H9 (cell line): Measurements from ENCODE around the gene TUBB1. TPM values are rescaled to one million over a fixed set of nuclear protein-coding genes. Genes with fewer than 3 reads are reported as not detected.

Source experiments
- DNase-seq: peaks from one replicate; pipeline ENCODE4 v3.0.0-alpha.2; 2017
- H2AFZ ChIP-seq: one replicate; pipeline ENCODE4 v1.6.1; 2013; ENCODE audit warnings: mild to moderate bottlenecking, low read length, control low read depth, moderate library complexity
- H2AK5ac ChIP-seq: 2 replicates; pipeline ENCODE4 v1.6.1; 2013; ENCODE audit warnings: low read length, control low read depth, mixed read lengths; ENCODE audit not compliant: insufficient read length
- H2BK120ac ChIP-seq: one replicate; pipeline ENCODE4 v1.6.1; 2013; ENCODE audit warnings: low read depth, mild to moderate bottlenecking, low read length, control low read depth, inconsistent platforms; ENCODE audit not compliant: poor library complexity, severe bottlenecking
- H2BK12ac ChIP-seq: 2 replicates; pipeline ENCODE4 v1.6.1; 2013; ENCODE audit warnings: low read length, control low read depth, mixed read lengths, low read depth; ENCODE audit not compliant: insufficient read length
- H2BK15ac ChIP-seq: 2 replicates; pipeline ENCODE4 v1.6.1; 2013; ENCODE audit warnings: low read depth, low read length, control low read depth
- H2BK20ac ChIP-seq: one replicate; pipeline ENCODE4 v1.6.1; 2013; ENCODE audit warnings: low read depth, mild to moderate bottlenecking, low read length, control low read depth, inconsistent platforms; ENCODE audit not compliant: poor library complexity, severe bottlenecking
- H2BK5ac ChIP-seq: 2 replicates; pipeline ENCODE4 v1.6.1; 2013; ENCODE audit warnings: low read length, control low read depth, mixed read lengths; ENCODE audit not compliant: insufficient read length
- H3K14ac ChIP-seq: 2 replicates; pipeline ENCODE4 v1.6.1; 2013; ENCODE audit warnings: low read length, control low read depth; ENCODE audit not compliant: insufficient read depth
- H3K18ac ChIP-seq: 2 replicates; pipeline ENCODE4 v1.6.1; 2013; ENCODE audit warnings: low read depth, mild to moderate bottlenecking, mixed read lengths, low read length, control low read depth; ENCODE audit not compliant: insufficient read length
- H3K23ac ChIP-seq: 2 replicates; pipeline ENCODE4 v1.6.1; 2013; ENCODE audit warnings: low read length, control low read depth, mixed read lengths, low read depth; ENCODE audit not compliant: insufficient read length
- H3K23me2 ChIP-seq: 2 replicates; pipeline ENCODE4 v1.6.1; 2013; ENCODE audit warnings: low read depth, mild to moderate bottlenecking, mixed read lengths, low read length, control low read depth; ENCODE audit not compliant: insufficient read length, poor library complexity, severe bottlenecking
- H3K27ac ChIP-seq: 2 replicates; pipeline ENCODE4 v1.5.1; 2013; ENCODE audit warnings: low read length, control low read depth, mixed read lengths, low read depth; ENCODE audit not compliant: insufficient read length
- H3K27me3 ChIP-seq: 2 replicates; pipeline ENCODE4 v1.6.1; 2013; ENCODE audit warnings: low read length, control low read depth, inconsistent platforms; ENCODE audit not compliant: insufficient read depth
- H3K4ac ChIP-seq: 2 replicates; pipeline ENCODE4 v1.6.1; 2013; ENCODE audit warnings: low read depth, mild to moderate bottlenecking, control low read depth, inconsistent platforms, low read length, moderate library complexity
- H3K4me1 ChIP-seq: 2 replicates; pipeline ENCODE4 v1.6.1; 2013; ENCODE audit warnings: low read length, control low read depth, inconsistent platforms; ENCODE audit not compliant: insufficient read depth
- H3K4me2 ChIP-seq: 2 replicates; pipeline ENCODE4 v1.6.1; 2013; ENCODE audit warnings: low read length, control low read depth, mixed read lengths; ENCODE audit not compliant: insufficient read length, insufficient read depth
- H3K56ac ChIP-seq: 2 replicates; pipeline ENCODE4 v1.6.1; 2013; ENCODE audit warnings: low read depth, mild to moderate bottlenecking, mixed read lengths, low read length, control low read depth; ENCODE audit not compliant: insufficient read length
- H3K79me1 ChIP-seq: 2 replicates; pipeline ENCODE4 v1.6.1; 2013; ENCODE audit warnings: low read depth, mild to moderate bottlenecking, moderate library complexity, low read length, control low read depth, inconsistent platforms; ENCODE audit not compliant: insufficient read depth, poor library complexity, severe bottlenecking
- H3K79me2 ChIP-seq: 2 replicates; pipeline ENCODE4 v1.6.1; 2013; ENCODE audit warnings: low read length, control low read depth, inconsistent platforms; ENCODE audit not compliant: insufficient read depth
- H3K9ac ChIP-seq: 2 replicates; pipeline ENCODE4 v1.6.1; 2013; ENCODE audit warnings: low read length, control low read depth, mixed read lengths; ENCODE audit not compliant: insufficient read length; ENCODE audit errors: extremely low read depth
- H3K9me3 ChIP-seq: one replicate; pipeline ENCODE4 v1.6.1; 2013; ENCODE audit warnings: low read depth, low read length, inconsistent platforms; ENCODE audit not compliant: control insufficient read depth
- H3T11ph ChIP-seq: one replicate; pipeline ENCODE4 v1.6.1; 2013; ENCODE audit warnings: mild to moderate bottlenecking, low read length, control low read depth, inconsistent platforms
- H4K20me1 ChIP-seq: one replicate; pipeline ENCODE4 v1.6.1; 2013; ENCODE audit not compliant: control insufficient read depth, insufficient read length, insufficient read depth
- H4K5ac ChIP-seq: 2 replicates; pipeline ENCODE4 v1.6.1; 2013; ENCODE audit warnings: low read depth, mild to moderate bottlenecking, mixed read lengths, low read length, control low read depth; ENCODE audit not compliant: insufficient read length
- H4K8ac ChIP-seq: replicated peaks from 2 replicates; pipeline ENCODE4 v1.6.1; 2013; ENCODE audit warnings: low read length, control low read depth, mixed read lengths, low read depth; ENCODE audit not compliant: insufficient read length
- H4K91ac ChIP-seq: 2 replicates; pipeline ENCODE4 v1.6.1; 2013; ENCODE audit warnings: low read depth, mild to moderate bottlenecking, moderate library complexity, mixed read lengths, low read length, control low read depth; ENCODE audit not compliant: insufficient read length
- H3K27ac Mint-ChIP-seq, 3 experiments: 2 replicates in 2 of 3; 3 replicates in 1 of 3; pipeline ENCODE4 v1.8.0; 2020 to 2021; ENCODE audit warnings: mixed read lengths in 3 of 3, mild to moderate bottlenecking in 1 of 3, moderate library complexity in 1 of 3
- H3K27me3 Mint-ChIP-seq: 2 replicates; pipeline ENCODE4 v1.8.0; 2021; ENCODE audit warnings: low read depth, mild to moderate bottlenecking, moderate library complexity, mixed read lengths
- H3K36me3 Mint-ChIP-seq, 3 experiments: 2 replicates in 2 of 3; 3 replicates in 1 of 3; pipeline ENCODE4 v1.8.0; 2020 to 2021; ENCODE audit warnings: low read depth in 3 of 3, mixed read lengths in 3 of 3; ENCODE audit not compliant: insufficient read depth in 1 of 3
- H3K4me1 Mint-ChIP-seq, 2 experiments: 2 replicates each; pipeline ENCODE4 v1.8.0; 2020; ENCODE audit warnings: mixed read lengths in 2 of 2
- H3K4me3 Mint-ChIP-seq, 2 experiments: 2 replicates in 1 of 2; 3 replicates in 1 of 2; pipeline ENCODE4 v1.8.0; 2020 to 2021; ENCODE audit warnings: mild to moderate bottlenecking in 2 of 2, mixed read lengths in 2 of 2, moderate library complexity in 1 of 2
- H3K9me3 Mint-ChIP-seq, 2 experiments: 2 replicates in 1 of 2; 3 replicates in 1 of 2; pipeline ENCODE4 v1.8.0; 2020; ENCODE audit warnings: mild to moderate bottlenecking in 2 of 2, mixed read lengths in 2 of 2, moderate library complexity in 1 of 2
- WGBS: extraction: QIAGEN DNeasy Blood & Tissue Kit; methylation state at CpG from one replicate; pipeline ENCODE4 v1.1.7; 2013; ENCODE audit warnings: missing lambda C conversion rate, low lambda C conversion rate, mixed read lengths; ENCODE audit not compliant: insufficient read length; ENCODE audit errors: extremely low coverage; 5-methylcytosine and 5-hydroxymethylcytosine counted together
- total RNA-seq: library from RNA; stranded (reverse); gene quantifications from 2 replicates; pipeline ENCODE4 v1.2.1, GENCODE V29; 2021
- TF ChIP-seq, protein P1 (sequence below): fragments of 200-600 bp; sonication (generic); conservative IDR thresholded peaks from 3 replicates; pipeline ENCODE4 v1.8.0; 2021; ENCODE audit warnings: antibody characterized with exemption, mild to moderate bottlenecking

TUBB1 gene
- total RNA-seq, 1 experiment from 2014 or later, result not detected

DNA sequence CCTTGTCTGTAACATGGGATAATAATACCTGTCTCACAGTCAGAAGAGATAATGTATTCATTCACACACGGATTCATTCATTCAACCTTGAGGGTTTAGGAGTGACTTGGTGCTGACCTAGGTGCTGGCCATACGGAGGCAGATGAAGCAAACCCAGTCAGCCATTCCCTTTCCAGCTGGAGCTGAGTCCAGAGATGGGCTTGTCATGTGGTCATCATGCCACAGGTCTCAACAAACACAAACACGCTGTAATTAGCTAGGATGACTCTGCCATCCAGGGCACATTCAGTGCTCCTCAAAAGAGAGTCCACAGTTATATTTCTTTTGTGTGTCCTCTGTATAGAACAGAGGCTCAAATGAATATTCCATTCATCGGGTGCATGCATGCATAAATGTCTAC lies 42.9 kb downstream of the TUBB1 start:
- H3K4me3 Mint-ChIP-seq, result no peak overlapping the region
- H2AK5ac ChIP-seq, result no peak overlapping the region
- no peak overlapping the region for H3K4me2 ChIP-seq
- no peaks in the 10 kb centered on the region for H3K36me3 Mint-ChIP-seq
- H2BK120ac ChIP-seq, result no peak overlapping the region
- no peak overlapping the region for H2BK20ac ChIP-seq
- no peaks in the 10 kb centered on the region for H3K79me1 ChIP-seq
- H3K4me1 ChIP-seq, result no peaks in the 10 kb centered on the region
- no peak overlapping the region for H2BK12ac ChIP-seq
- H4K91ac ChIP-seq, result no peak overlapping the region
- H2BK5ac ChIP-seq, result no peak overlapping the region
- H3K27me3 ChIP-seq, result no peaks in the 10 kb centered on the region
- TF ChIP-seq, protein P1, sequence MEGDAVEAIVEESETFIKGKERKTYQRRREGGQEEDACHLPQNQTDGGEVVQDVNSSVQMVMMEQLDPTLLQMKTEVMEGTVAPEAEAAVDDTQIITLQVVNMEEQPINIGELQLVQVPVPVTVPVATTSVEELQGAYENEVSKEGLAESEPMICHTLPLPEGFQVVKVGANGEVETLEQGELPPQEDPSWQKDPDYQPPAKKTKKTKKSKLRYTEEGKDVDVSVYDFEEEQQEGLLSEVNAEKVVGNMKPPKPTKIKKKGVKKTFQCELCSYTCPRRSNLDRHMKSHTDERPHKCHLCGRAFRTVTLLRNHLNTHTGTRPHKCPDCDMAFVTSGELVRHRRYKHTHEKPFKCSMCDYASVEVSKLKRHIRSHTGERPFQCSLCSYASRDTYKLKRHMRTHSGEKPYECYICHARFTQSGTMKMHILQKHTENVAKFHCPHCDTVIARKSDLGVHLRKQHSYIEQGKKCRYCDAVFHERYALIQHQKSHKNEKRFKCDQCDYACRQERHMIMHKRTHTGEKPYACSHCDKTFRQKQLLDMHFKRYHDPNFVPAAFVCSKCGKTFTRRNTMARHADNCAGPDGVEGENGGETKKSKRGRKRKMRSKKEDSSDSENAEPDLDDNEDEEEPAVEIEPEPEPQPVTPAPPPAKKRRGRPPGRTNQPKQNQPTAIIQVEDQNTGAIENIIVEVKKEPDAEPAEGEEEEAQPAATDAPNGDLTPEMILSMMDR, result no peak
- H3K14ac ChIP-seq, result no peak overlapping the region
- no peaks in the 10 kb centered on the region for H3K79me2 ChIP-seq
- H3K23ac ChIP-seq, result no peak overlapping the region
- H3K4ac ChIP-seq, result no peak overlapping the region
- H3K9me3 ChIP-seq, result no peaks in the 10 kb centered on the region
- WGBS, result no CpG with 5 or more reads among the region's 4 CpGs
- no peak overlapping the region for H3K27ac ChIP-seq
- no peak overlapping the region for H2BK15ac ChIP-seq
- H4K20me1 ChIP-seq, result no peaks in the 10 kb centered on the region
- no peak overlapping the region for H2AFZ ChIP-seq
- no peak overlapping the region for H3K18ac ChIP-seq
- DNase-seq, result no peak
- no peaks in the 10 kb centered on the region for H3K23me2 ChIP-seq
- no peaks in the 10 kb centered on the region for H3K9me3 Mint-ChIP-seq
- H3T11ph ChIP-seq, result no peak overlapping the region
- H4K5ac ChIP-seq, result no peak overlapping the region
- peaks cover 2% of the 10 kb centered on the region; the same call in 1 of the 2 replicates for H3K27me3 Mint-ChIP-seq
- no peak overlapping the region for H4K8ac ChIP-seq
- H3K27ac Mint-ChIP-seq, result no peak overlapping the region
- no peak overlapping the region for H3K9ac ChIP-seq
- peaks cover 4 to 8% of the 10 kb centered on the region in 2 experiments for H3K4me1 Mint-ChIP-seq
- no peak overlapping the region for H3K56ac ChIP-seq
